Retina (tissue), 1 donor: ENCODE data around the gene GRAMD2B.
A peak's percentile ranks its signal among the peaks of the same experiment; 100 is the strongest.

ENCODE experiments used
- DNase-seq: peaks from one replicate; pipeline ENCODE4 v3.0.0-alpha.2; 2016

Gene GRAMD2B

DNA sequence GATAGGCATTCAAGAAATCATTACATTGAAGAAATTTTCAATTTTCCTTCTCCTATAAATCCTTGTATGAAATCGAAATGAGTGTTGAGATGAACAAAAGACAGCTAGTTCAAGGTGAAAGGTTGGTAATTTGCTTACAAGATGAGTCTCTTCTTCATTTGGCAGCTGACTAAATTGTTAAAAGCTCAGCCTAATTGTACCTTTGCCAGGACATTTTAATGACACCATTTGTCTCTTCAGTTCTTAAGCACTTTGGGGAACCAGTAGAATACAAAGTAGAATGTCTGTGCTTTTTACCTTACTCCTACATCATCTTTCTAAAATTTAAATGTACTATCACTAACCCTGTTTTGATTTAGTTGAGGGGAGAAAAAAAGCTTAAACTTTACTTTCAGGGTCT is 59.4 kb downstream of the GRAMD2B start:
- no peak for DNase-seq

DNA sequence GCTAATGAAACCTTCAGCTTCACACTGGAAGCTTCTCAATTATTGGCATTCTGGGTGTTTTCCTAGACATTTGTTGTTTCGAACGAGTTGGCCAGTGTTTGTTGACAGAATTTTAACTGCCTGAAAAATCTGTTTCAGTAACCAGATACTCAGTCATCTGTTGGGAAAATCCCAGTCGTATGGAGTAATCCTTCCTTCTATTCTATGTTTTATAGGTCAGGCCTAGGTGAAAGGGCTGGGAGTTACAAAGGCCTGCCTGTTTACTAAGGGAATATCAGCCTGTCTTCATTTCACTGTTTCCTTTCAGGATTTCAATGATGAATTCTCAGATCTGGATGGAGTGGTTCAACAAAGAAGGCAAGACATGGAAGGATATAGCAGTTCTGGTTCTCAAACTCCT is 59.9 kb downstream of the GRAMD2B start:
- DNase-seq, result no peak

DNA sequence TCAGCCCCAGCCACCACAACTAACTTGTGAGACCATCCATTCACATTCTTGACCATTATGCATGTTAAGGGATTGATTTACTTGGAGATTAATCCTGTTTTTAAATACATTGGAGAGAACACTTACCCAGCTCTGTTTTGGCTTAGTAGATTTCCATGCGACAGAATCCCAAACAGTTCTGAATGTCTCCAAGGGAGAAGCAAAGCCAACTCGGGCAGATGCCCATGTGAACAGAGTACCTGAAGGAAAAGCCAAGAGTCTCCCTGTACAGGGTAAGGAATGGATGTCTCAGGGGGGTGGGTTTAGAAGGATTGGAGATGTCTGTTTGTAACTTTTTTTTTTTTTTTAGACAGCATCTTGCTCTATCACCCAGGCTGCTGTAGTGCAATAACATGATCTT is 61.0 kb downstream of the GRAMD2B start:
- DNase-seq, result no peak

DNA sequence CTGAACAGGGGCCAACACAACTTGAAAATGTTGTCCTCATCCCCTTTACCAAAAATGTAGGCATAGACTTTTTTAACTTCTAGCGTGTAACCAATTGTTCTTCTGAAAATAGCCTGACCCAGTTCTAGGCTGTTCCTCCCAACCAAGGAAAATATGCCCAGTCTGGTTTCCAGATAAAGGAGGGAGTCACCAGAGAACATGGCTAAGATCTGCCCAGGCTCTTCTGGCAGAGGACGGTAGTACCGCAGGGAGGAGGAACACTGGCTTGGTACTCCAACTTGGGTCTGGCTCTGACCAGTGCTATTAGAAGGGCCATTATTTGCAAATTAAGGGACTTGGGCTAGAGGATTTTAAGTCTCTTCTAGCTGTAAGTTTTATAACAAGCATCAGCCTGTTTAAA is 63.1 kb downstream of the GRAMD2B start:
- DNase-seq, result no peak

DNA sequence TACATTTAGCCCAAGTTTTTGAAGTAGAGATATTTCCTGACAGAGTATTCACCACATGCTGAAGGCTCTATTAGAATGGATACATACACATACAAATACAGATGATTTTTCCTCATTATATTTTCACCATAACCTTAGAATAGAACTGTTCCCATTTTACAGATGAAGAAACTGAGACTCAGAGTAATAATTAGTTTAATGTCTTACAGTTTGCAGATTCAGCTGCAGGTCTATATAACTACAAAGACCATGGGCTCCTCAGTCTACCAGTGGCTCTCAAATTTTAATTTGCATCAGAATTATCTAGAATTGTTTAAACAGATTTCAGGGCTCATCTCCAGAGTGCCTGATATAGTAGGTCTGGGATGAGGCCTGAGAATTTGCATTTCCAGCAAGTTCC is 64.4 kb downstream of the GRAMD2B start:
- DNase-seq, result no peak

DNA sequence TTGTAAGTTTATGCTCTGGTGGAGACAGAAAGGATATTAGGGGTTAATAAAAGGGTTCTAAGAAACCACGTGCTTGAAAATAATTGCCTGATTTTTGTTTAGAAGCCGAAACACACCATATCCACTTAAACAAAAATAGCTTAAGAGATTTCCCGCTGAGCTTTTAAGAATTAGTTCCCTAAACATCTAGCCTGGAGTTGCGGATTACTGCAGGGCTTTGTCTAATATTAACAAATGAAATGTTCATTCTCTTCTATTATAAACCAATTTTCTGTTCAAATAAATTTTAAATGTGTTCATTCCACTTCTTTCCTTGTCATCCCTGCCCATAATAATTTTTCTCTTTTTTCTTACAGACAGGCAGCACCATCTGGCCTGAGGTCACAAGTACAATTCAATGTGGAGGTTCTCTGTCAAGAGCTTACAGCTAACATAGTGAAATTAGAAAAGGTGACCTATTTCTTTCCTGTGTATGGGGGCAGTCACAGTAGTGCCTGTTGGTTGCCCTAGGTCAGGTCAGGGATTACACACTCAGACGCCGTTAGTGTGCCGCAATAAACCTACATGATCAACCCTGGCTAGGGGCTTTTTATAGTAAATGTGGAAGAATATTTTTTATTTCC is 65.3 kb downstream of the GRAMD2B start:
- peak; percentile 58 for DNase-seq

DNA sequence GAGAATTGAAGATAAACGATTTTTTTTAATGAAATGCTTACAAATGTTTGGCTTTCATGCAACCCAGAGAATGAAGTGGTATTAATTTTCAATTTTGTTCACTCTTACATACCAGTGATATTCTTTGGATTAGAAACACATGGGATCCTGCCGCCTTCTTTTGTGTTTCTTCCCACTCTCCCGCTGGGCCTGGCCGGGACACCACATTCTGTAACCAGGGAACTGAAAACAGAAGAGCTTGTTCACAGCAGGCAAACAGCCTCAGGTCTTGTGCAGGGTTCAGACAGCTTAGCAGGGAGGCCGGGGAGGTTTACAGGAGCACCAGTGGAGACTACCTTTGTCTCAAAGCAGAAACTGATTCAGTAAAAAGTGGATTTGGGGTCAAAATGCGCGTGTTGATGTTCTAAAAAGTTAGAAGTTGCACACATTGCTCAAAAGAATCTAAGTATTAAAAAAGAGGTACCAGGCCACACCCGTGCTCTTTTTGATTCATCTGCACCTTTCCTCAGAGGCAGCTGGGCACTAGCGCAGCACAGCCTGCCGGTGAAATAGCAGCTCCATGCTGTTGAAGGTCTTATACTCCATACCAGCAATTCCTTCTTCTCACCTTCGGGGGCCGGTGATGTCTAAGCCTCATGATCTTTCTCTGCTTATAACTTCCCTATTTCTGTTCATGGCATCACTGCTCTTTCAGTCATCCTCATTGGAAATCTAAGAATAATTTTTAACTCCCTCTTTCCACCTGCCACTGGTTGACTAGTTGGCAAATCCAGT is 67.1 kb downstream of the GRAMD2B start:
- peak; percentile 60 for DNase-seq

DNA sequence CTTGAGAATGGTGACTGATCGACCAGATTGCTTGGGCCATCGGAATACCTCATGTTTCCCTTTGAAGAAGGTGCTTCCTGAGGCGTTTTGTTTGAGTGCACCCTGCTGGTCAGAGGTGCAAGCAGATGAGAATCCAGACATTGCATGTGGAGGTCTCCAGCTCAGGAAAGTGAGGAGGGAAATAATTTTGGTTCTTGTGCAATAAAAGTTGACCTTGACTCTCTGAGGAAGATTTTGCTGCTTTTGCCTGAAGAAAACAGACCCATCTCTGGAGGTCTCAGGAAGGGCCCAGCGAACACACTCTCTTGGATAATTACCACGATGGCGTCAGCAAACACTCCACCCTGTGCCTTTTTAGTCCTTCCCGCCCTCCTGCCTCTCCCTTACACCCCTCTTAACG is 69.7 kb downstream of the GRAMD2B start:
- DNase-seq, result no peak

DNA sequence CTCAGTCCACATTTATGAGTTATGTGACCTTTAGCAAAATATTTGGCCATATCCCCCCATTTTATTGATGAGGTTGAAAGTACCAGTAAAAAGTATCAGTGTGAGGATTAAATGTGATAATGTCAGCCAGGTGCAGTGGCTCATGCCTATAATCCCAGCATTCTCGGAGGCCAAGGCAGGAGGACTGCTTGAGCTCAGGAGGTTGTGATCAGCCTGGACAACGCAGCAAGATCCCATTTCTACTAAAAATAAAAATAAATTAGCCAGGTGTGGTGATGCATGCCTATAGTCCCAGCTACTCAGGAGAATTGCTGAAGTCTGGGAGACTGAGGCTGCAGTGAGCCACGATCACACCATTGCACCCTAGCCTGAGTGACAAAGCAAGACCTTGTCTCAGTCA is 71.2 kb downstream of the GRAMD2B start:
- DNase-seq, result no peak

DNA sequence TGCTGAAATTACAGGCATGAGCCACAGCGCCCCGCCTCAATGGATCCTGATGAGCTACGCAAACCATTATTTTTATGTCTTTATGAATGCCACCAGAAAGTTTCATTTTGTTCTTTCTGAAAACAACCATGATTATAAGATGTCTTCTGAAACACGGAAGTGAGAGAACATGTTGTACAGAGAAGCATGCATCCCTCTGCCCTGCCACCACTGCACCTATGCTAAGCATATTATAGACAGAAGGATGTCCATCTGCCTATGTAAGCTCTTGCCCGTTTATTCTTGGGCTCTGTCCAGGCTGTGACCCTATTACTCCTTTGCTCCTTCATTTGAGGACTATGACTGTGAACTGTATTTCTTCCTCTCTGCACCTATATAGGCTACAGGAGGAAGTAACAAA is 74.3 kb downstream of the GRAMD2B start:
- DNase-seq, result no peak

DNA sequence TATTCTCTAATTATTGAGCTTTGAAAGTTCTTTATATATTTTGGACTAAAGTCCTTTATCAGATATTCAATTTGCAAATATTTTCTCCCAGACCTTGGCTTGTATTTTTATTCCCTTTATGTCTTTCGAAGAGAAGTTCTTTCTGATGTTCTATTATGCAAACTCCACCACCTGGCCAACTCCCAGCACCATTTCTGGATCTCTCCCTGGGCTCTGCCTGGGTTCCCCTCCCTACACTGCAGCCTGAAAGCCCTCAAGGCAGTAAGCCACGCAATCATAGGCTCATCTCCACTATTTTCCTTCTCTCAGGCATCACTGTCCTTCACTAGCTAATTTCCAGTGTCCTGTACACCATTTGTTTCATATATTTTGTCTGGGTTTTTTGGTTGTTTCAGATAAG is 76.1 kb downstream of the GRAMD2B start:
- no peak for DNase-seq

DNA sequence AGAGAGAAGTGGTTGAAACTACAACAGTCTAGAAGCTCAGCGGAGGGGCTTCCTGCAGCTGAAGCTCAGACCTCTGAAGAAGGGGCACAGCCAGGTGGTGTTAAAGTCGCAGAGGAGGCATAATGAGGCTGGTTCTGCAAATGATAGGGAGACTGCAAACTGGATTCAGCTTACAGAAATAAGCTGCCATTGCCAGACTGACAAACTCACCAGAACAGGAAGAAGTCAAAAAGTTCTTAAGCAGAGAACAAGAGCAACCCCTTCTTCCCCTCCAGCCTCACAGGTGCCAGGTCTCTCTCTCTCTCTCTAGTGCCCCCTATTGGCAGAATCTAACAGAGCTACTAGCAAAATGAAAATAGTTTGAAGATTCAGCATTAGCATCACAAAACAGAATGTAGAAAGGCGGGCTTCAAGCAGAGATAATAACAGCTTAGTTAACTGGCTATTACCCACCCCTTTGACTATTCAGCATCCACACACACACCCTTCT is 76.7 kb downstream of the GRAMD2B start:
- no peak for DNase-seq

DNA sequence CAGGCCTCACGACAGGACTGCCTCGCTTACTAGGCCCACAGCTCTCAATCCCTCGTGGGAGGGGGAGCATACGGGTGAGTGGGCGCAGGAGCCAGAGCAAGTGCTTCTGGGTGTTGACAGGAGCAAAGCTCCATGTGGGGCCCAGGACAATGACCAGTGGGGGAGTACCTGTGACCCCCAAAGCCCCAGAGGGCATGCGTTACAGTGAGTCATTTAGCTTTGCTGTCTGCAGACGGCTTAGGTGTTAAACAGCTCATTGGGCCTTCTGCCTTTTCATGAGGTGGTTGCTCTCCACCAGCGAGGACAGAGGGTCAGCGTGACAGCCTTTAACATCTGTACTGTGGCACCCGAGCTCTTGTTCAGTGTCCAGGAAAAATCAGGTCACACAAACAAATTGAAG is 78.2 kb downstream of the GRAMD2B start:
- no peak for DNase-seq

DNA sequence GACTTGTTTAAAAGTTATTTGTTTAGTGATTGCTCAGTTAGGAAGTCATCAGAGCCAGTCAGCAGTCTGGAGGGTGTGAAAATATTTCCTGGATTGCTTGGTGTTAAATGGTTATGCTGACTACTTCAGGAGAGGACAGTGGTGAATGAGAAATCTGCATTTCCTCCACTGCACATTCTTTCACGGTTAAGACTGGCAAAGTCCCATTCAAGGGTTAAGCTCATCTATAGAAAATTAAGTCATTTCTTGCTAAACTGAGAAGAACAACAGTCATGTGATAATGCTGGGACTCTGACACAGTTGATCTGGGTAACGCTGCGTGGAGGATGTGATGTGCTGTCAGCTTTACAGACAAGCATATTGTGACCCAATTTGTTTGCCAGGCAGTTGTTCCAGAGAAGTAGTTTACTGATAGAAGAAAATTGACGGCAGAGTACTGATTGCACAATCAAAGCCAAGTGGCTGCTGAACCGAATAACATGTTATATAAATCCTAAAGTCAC is 80.4 kb downstream of the GRAMD2B start:
- no peak for DNase-seq

DNA sequence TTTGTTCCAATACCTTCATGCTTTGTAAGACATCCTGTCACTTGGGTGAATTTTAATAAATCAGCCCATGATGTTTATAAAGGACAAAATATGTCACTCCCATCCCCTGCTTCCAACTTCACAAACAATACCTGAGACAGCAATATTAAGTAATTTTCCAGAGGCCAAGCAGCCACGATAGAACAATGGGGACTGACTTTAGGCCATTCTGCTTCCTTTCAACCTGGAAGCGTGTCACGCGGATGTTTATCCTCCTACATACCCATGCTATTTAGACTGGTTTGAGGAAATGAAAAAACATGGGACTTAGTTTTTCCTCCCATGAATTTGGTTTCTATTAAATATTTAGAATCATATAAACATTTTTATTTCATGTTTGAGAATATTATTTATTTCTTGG is 82.9 kb downstream of the GRAMD2B start:
- no peak for DNase-seq

DNA sequence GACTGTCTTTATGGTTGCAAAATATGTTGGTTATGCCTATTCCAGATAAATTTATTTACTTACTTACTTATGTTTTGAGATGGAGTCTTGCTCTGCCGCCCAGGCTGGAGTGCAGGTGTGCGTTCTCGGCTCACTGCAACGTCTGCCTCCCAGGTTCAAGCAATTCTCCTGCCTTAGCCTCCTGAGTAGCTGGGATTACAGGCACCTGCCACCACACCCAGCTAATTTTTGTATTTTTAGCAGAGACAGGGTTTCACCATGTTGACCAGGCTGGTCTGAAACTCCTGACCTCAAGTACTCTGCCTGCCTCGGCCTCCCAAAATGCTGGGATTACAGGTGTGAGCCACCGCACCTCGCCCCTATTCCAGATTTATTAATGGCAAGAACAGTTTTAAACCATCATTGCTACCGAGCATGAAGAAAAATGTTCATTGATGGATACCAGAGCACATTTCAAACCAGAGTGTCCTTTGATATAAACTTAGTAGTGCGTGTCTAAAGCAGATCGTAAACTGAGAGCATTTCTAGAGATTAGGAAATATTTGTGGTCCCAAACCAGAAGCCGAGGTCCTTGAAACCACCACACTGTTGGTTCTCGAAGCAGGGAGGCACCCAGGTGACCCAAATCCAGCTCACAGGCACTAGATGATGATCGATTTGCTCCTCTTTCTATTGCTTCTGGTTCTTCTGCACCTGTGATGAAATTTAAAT is 85.2 kb downstream of the GRAMD2B start:
- DNase-seq, result no peak

DNA sequence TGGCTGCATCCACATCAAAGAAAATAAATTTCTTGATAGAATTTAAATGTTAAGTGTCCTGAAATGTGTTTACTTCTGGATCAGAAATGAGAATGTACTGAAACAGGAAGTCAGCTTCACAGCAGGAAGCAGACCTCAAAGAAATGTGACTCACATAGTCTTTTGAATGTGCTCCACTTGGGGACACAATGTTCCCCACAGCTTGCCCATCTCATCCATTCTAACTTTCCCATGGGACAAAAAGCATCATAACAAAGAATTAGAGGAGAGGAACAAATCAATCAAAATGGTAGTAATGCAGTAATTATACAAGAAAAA is 85.7 kb downstream of the GRAMD2B start:
- no peak for DNase-seq

DNA sequence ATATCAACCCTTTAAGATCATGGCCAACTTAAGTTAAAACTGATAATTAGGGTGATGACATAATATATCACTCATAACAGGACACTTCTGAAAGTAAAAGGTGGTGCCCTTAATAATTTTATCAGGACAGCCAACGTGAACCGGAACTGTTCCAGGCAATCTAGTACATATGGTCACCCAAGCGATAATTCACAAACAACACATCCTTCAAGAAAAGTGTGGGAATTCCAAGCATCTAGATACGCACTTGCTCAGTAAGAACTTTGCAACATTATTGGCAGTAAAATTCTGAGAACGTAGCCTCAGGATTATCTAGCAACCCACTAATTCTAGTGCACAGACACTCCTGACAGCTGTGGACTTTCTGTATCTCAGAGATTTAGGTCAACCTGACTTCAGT is 86.1 kb downstream of the GRAMD2B start:
- DNase-seq, result no peak

DNA sequence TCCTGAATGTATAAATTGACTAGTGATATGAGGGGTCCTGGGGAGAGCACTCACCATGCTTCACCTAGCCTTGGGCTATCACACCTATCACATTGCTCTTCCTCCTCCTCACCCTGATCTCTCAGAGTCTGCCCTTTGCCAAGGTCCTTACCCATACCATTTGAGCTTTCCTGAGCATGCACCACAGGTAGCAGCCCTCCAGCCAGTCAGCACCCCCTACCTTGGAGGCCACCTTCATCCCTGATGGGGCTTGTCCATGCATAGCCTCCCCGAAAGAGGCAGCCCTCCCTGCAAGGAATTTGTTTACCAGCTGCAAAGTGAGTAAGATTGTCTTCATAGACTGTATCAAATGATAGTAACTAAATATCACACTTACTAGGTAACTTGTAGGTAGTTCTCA is 88.8 kb downstream of the GRAMD2B start:
- no peak for DNase-seq

DNA sequence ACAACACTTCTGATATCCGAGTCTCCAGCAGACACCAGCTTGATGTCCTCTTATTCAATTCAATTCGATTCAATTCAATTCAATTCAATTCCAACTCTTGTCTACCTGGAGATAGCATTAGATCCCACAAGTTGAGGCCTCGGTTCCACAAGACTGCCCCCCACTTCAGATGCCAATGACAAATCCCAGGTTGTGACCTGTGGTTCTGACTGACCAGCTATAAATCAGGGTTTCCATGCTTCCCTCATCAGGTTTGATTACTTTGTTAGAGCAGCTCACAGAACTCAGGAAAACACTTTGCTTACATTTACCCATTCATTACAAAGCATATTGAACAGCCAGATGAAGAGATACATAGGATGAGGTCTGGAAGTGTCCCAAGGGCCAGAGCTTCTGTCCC is 89.2 kb downstream of the GRAMD2B start:
- no peak for DNase-seq

DNA sequence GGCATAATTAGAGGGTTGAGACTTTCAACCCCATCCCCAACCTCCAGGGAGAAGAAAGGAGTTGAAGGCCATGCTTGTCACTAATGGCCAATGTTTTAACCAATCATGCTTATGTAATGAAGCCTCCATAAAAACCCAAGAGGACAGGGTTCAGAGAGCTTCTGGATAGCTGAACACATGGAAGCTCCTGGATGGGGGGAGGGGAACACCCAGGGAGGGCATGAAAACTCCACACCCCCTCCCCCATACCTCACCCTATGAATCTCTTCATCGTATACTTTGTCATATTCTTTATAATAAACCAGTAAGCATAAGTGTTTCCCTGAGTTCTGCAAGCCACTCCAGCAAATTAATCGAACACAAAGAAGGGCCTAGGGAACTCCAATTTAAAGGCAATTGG is 90.1 kb downstream of the GRAMD2B start:
- DNase-seq, result no peak

DNA sequence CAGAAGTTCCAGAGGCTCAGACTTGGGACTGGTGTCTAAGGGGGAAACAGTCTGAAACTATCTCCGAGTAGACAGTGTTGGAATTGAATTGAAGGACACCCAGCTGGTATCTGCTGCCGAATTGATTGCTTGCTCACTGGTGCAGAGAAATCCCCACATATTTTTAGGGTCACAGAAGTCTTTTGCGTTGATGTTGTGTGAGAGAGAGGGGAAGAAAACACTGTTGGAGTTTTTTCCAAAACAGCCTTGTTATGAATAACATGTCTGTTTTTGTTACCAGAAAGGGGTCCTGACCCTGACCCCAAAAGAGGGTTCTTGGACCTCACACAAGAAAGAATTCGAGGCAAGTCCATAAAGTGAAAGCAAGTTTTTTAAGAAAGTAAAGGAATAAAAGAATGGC is 90.5 kb downstream of the GRAMD2B start:
- no peak for DNase-seq

DNA sequence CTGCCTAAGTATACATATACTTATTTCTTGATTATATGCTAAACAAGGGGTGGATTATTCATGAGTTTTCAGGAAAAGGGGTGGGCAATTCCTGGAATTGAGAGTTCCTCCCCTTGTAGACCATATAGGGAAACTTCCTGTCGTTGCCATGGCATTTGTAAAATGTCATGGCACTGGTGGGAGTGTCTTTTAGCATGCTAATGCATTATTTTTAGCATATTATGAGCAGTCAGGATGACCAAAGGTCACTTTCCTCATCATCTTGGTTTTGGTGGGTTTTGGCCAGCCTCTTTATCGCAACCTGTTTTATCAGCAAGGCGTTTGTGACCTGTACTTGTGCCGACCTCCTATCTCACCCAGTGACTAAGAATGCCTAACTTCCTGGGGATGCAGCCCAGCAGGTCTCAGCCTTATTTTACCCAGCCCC is 90.9 kb downstream of the GRAMD2B start:
- no peak for DNase-seq

DNA sequence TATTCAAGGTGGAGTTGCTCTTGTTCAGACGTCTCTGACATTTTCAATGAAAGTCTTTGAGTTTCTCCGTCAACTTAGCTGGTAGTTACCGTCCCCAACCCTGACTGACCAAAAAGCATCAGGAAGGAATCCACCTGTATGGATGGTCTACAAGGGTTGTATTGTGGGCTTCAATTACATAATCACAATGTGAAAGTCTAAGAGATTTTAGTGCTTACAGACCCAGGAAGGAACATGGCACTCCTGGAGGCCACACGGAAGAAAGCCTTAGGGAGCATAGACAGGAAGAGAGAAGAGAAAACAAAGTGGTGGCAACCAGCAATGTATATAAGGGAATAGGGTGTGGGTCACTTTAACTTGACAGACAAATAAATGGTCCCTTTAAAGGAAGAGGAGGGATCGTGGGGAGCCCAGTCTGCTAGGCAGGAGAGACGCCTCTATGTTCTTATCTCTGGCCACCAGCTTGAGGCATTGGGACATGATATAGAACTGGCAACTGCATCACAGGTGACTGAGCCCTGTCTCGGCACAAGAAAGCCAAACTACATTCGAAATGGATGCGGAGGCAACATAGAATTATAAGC is 91.4 kb downstream of the GRAMD2B start:
- DNase-seq, result no peak
